Osteoblast (primary cell): ENCODE measurements around the gene HDDC2. TPM values are rescaled to one million over a fixed set of nuclear protein-coding genes. Genes with fewer than 3 reads are reported as not detected.

Experiments
- DNase-seq: peaks from one replicate; pipeline ENCODE4 v3.0.0; 2011; ENCODE audit warnings: low spot score, mixed read lengths; ENCODE audit not compliant: insufficient read length; ENCODE audit errors: missing footprints
- H2AFZ ChIP-seq: 2 replicates; pipeline ENCODE4 v1.6.0; 2011; ENCODE audit warnings: mild to moderate bottlenecking, low read length
- H3K27ac ChIP-seq: 2 replicates; pipeline ENCODE4 v1.5.1; 2011; ENCODE audit warnings: mild to moderate bottlenecking, low read depth, low read length, moderate library complexity
- H3K27me3 ChIP-seq: 2 replicates; pipeline ENCODE4 v1.6.0; 2012; ENCODE audit warnings: mild to moderate bottlenecking, control low read depth, inconsistent platforms, low read length, moderate library complexity; ENCODE audit not compliant: insufficient read depth
- H3K36me3 ChIP-seq: 2 replicates; pipeline ENCODE4 v1.5.1; 2011; ENCODE audit warnings: mild to moderate bottlenecking, low read length, control low read depth, moderate library complexity; ENCODE audit not compliant: insufficient read depth
- H3K4me1 ChIP-seq: 2 replicates; pipeline ENCODE4 v1.5.1; 2011; ENCODE audit warnings: mild to moderate bottlenecking, low read length, control low read depth, moderate library complexity; ENCODE audit not compliant: insufficient read depth
- H3K4me2 ChIP-seq: 2 replicates; pipeline ENCODE4 v1.6.0; 2011; ENCODE audit warnings: mild to moderate bottlenecking, low read length; ENCODE audit not compliant: insufficient read depth
- H3K4me3 ChIP-seq: fragments of 200-600 bp; sonication (generic); 3 replicates; pipeline ENCODE4 v1.5.1; 2012; ENCODE audit warnings: mild to moderate bottlenecking, low read length, inconsistent platforms; ENCODE audit not compliant: insufficient read depth
- H3K79me2 ChIP-seq: 2 replicates; pipeline ENCODE4 v1.6.0; 2012; ENCODE audit warnings: mild to moderate bottlenecking, low read length, control low read depth, inconsistent platforms; ENCODE audit not compliant: insufficient read depth
- H3K9me3 ChIP-seq: 2 replicates; pipeline ENCODE4 v1.5.1; 2011; ENCODE audit warnings: low read depth, low read length, control low read depth
- H4K20me1 ChIP-seq: 2 replicates; pipeline ENCODE4 v1.6.0; 2012; ENCODE audit warnings: mild to moderate bottlenecking, low read length, control low read depth; ENCODE audit not compliant: insufficient read depth
- CTCF ChIP-seq: IDR thresholded peaks from 2 replicates; pipeline ENCODE4 v1.5.1; 2011; ENCODE audit warnings: mild to moderate bottlenecking, low read depth, low read length, moderate library complexity; ENCODE audit errors: extremely low read depth
- total RNA-seq: library from RNA; depleted of rRNA; stranded (reverse); fragments of >200 nt; gene quantifications from 2 replicates; pipeline ENCODE4 v1.2.3, GENCODE V29; 2012

HDDC2 gene
- total RNA-seq, 1 donor = 71.3 TPM

DNA sequence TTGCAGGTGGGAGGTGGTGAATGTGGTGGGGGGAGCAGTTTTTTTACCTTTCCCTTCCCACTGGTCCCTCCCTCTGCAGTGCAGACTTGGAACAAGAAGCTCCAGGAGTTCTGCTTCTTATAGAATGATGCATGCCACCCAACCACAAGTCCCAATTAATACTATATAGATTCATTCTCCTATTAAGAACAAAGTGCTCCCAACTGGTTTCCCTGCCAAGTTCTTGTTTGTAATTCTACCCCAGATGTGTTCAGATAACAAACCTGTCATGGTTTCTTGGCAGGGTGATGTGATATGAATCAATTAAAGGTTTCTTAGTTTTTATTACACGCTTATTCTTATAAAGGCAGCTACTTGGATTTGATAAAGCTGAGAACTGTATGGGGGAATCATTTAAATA, 23.9 kb downstream of the HDDC2 start:
- Histone ChIP-seq H3K9me3 (no peaks in the 10 kb centered on the region), H3K27ac (no peak overlapping the region), H3K27me3 (no peaks in the 10 kb centered on the region), H4K20me1 (no peaks in the 10 kb centered on the region), H3K4me1 (no peaks in the 10 kb centered on the region), H3K79me2 (peaks cover 10% of the 10 kb centered on the region), H3K4me2 (no peak overlapping the region), H2AFZ (no peak overlapping the region), H3K36me3 (peaks cover 8% of the 10 kb centered on the region), H3K4me3 (no peak overlapping the region)
- no peak for DNase-seq
- no peak for TF ChIP-seq CTCF

DNA sequence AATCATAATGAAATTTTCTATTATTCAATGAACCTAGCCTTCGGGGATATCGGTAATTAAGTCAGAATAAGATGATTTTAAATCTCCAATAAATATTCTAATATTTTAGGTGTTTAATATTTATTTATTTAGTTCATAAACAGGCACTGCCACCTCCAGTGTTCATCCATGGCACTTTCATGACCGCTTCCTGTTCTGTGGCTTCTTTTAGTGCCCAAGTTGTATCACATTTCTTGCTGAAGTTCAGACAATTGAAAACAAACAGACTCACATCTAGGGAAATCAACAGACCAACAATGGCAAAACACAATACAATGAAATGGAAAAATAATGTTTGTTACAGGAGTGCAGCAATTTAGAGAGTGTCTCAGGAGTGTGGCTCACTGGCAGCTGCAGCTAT, 26.0 kb downstream of the HDDC2 start:
- H3K4me3 ChIP-seq = no peak overlapping the region
- H3K9me3 ChIP-seq = no peaks in the 10 kb centered on the region
- no peak for DNase-seq
- H4K20me1 ChIP-seq = no peaks in the 10 kb centered on the region
- H2AFZ ChIP-seq = no peak overlapping the region
- TF ChIP-seq CTCF = no peak
- peaks cover 25% of the 10 kb centered on the region for H3K36me3 ChIP-seq
- no peak overlapping the region for H3K4me2 ChIP-seq
- H3K27me3 ChIP-seq = no peaks in the 10 kb centered on the region
- peaks cover 8% of the 10 kb centered on the region for H3K79me2 ChIP-seq
- H3K27ac ChIP-seq = no peak overlapping the region
- H3K4me1 ChIP-seq = peaks cover 3% of the 10 kb centered on the region

GRCh38 chr6:125274935-125275334, 26.8 kb downstream of the HDDC2 start:
- H3K4me2 ChIP-seq = no peak overlapping the region
- H3K79me2 ChIP-seq = peaks cover 4% of the 10 kb centered on the region
- peaks cover 18% of the 10 kb centered on the region for H3K36me3 ChIP-seq
- H2AFZ ChIP-seq = no peak overlapping the region
- H4K20me1 ChIP-seq = no peaks in the 10 kb centered on the region
- no peaks in the 10 kb centered on the region for H3K27me3 ChIP-seq
- no peak overlapping the region for H3K27ac ChIP-seq
- H3K4me3 ChIP-seq = no peak overlapping the region
- no peak for TF ChIP-seq CTCF
- peaks cover 3% of the 10 kb centered on the region for H3K4me1 ChIP-seq
- no peak for DNase-seq
- no peaks in the 10 kb centered on the region for H3K9me3 ChIP-seq

- no peak overlapping the region for H3K4me2 ChIP-seq
- H3K4me1 ChIP-seq = peaks cover 3% of the 10 kb centered on the region
- no peaks in the 10 kb centered on the region for H3K9me3 ChIP-seq
- peaks cover 2% of the 10 kb centered on the region for H3K79me2 ChIP-seq
- H3K27me3 ChIP-seq = no peaks in the 10 kb centered on the region
- no peaks in the 10 kb centered on the region for H4K20me1 ChIP-seq
- H2AFZ ChIP-seq = no peak overlapping the region
- no peak for TF ChIP-seq CTCF
- no peak overlapping the region for H3K27ac ChIP-seq
- no peak overlapping the region for H3K4me3 ChIP-seq
- DNase-seq = no peak
- H3K36me3 ChIP-seq = peaks cover 18% of the 10 kb centered on the region
These were observed 27.8 kb downstream of the HDDC2 start for GRCh38 chr6:125273965-125274364.
